Globus pallidus (tissue), 1 donor: Measurements from ENCODE around the gene TRIM8.
A peak's percentile ranks its signal among the peaks of the same experiment; 100 is the strongest.

Experiments
- DNase-seq: peaks from one replicate; pipeline ENCODE4 v3.0.0-alpha.2; 2015; ENCODE audit warnings: low spot score

TRIM8 gene

DNA sequence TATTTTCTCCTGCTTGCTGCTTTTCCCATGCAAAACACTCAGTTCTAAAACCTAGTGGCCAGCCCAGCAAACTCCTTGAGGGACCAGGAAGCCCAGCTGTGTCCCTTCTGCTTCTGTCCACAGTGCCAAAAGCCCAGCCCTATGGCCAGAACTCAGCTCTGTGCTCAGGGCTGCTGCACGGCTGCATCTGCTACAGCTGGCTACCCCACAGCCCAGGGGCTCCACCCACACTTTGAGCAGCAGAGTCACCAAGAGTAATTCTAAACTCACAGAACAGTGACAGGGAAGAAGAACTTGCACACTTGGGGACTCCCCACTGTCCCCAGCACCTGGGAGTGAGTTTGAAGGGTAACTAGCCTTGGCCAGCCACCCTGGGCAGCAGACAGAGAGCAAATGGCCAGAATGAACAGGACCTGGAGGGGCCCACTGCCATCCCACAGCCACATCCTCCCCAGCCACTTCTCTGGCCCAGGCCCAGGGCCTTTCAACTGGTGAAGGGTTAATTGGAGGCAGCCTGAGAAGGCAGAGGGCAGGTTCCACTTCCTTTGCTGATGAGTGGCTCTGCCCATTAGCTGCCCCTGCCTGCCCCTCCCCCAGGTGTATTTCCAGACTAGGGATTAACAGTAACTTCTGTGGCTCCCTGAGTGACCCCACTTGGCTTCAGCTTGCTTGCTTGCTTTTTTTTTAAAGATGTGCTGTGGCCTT, 28.1 kb upstream of the TRIM8 start:
- no peak for DNase-seq

GRCh38 chr10:102617041-102617440, 27.2 kb upstream of the TRIM8 start:
- no peak for DNase-seq

DNA sequence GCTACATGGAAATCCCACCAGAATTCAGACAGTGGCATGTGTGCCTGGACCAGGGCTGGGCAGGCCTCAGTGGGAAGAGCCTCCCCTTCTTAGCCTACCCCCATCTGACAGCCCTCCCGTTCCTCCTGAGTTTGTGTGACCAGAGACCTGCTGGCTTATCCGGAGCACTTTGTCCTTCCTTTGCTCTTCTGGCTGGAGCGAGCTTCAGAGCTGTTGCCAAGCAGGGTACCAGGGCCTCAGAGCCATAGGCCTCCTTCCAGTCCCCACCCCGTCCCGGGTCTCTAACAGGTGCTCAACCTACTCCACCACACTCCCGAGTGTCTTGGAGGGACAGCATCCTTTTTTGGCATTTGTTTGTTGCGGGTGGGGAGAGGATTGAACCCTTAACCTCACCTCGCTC, 26.5 kb upstream of the TRIM8 start:
- DNase-seq: no peak

- DNase-seq: no peak
Observed at GRCh38 chr10:102619281-102619981, 24.8 kb upstream of the TRIM8 start.

DNA sequence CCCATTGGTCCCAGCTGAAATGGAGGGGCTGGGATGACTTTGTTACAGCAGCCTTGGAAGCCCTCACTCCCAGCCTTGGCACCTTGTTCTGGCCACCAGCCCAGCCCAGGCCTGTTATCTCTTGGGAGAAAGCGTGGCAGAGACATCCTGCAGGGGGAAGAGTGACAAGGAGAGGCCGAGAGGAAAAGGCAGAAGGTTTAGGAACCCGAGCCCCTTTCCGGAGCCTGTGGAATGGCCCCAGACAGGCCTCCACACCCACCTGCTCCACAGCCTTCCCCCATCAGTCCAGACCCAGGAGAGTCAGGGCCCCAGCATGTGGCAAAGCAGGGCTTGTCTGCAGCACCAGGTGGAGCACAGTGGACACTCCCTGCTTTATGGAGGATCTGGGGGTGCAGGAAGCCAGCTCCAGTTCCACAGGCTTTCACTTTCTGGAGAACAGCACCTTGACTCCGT, 24.1 kb upstream of the TRIM8 start:
- no peak for DNase-seq

GRCh38 chr10:102620591-102621442, 23.5 kb upstream of the TRIM8 start:
- no peak for DNase-seq

GRCh38 chr10:102621443-102622325, 22.6 kb upstream of the TRIM8 start:
- peak; percentile 58 for DNase-seq

- no peak for DNase-seq
Observed at GRCh38 chr10:102624094-102624493, 20.2 kb upstream of the TRIM8 start.

DNA sequence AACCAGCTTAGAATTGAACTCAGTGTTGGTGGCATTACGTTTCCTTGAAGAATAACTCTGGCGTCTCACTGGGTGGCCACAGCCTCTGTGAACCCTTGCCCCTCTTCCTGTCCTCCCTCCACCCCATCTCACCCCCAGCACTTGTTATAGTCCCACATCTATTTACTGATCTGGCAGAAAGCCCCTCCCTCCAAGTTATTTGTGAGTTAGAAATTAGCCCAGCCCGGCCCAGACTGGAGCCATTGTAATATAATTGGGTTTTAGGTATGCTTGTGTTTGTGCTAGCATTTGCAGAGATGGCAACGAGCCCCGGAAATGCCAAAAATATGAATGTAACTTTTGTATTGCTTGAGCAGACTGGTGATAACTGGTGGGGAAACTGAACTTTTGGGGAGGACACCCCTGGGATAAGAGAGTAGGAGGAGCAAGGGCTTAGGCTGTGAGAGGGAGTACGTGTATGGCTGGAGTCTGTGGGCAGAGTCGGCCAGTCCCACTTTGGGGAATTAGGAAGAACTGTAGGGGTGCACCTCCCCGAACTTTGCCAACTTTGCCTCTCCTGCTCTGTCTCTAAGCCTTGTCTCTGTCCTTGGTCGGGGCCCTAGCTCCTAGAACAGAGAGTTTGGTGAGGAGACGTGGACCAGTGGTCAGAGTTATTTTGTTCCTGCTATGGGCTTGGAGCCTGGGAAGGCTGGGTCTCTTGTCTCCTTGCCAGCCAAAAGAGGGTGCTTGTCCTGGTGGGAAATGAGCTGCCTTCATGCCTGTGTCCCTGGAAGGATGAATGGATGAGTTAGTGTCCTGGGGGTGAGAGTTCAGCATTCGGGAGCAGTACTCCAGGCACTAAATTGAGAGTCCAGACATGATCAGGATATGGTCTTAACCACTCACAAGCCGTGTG, 19.3 kb upstream of the TRIM8 start:
- DNase-seq: no peak

- DNase-seq: no peak
Observed at GRCh38 chr10:102626026-102626685, 18.1 kb upstream of the TRIM8 start.

DNA sequence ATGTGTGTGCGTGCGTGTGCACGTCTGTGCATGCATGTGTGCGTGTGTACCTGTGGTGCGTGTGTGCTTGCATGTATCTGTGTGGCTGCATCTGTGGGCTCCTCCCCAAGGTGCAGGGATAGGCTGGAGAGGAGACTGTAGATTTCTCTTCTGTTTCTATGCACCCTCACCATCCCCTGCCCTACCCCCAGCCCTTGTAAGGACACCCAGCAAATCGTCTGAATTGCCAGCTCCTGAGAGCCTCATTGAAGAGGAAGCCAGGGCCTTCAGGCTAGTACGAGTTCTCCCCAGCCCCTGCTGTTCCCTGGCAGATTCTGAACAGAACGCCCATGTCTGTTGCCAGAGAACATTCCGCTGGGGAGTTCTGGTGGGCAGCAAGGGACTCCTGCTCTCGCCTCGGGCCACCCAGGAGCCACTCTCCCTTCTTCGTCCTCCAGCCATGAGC, 17.0 kb upstream of the TRIM8 start:
- DNase-seq: no peak

DNA sequence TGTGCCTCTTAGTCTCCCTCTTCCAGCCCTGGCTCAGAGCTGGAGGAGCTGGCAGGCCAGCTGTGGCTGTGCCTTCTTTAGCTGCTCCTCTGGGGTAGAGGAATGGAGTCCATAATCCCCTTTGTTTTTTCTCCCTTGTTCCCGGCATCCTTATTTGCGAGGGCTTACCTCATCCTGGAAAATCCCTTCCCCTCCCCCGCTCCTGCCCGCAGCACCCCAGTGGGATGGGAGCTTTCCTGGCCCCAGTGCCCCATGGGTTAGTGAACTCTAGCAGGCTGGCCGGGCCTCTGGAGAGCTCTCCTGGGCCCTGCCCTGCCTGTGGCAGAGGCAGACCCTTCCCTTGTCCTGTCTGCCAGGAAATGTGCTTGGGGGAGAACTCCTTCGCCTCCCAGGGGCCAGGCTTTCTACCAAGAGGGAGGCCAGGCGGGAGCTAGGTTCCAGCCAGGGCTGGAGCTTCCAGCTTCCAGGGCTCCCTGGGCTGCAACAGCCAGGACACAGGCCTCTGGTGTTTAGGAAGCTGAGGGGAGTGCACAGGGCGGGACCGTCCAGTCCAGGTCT, 16.5 kb upstream of the TRIM8 start:
- peak; percentile 71 for DNase-seq

GRCh38 chr10:102628451-102628911, 15.8 kb upstream of the TRIM8 start:
- peak; percentile 90 for DNase-seq

DNA sequence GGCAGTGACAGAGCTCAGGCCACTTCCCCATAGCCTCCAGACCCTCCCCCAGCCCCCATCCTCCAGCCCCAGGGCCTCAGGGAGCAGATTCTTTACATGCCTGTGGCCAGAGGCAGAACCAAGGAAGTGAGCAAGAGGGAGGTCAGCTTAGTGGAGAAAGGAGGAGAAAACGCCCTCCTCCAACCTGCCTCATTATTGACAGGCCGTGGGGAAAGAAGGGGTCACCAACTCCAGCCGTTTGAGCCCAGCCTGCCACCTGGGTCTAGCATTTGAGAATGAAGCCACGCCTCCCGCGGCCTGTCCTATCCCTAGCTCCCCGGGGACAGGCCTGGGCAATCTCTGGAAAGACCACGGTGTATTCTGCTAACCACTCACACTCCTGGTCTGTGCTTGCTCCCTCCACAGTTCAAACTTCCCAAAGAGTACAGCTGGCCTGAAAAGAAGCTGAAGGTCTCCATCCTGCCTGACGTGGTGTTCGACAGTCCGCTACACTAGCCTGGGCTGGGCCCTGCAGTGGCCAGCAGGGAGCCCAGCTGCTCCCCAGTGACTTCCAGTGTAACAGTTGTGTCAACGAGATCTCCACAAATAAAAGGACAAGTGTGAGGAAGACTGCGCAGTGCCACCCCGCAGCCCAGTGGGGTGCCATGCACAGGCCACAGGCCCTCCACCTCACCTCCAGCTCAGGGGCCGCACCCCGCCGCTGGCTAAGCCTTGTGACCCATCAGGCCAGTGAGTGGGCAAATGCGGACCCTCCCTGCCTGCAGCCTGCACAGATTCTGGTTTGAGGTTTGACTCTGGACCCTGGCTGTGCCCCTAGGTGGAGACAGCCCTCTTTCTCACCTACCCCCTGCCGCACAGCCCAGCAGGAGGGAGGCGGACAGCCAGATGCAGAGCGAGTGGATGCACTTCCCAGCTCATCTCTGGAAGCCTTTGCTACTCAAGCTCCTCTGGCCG, 14.3 kb upstream of the TRIM8 start:
- DNase-seq: no peak

- peak; percentile 51 for DNase-seq
Observed at GRCh38 chr10:102630663-102631062, 13.6 kb upstream of the TRIM8 start.

GRCh38 chr10:102631525-102632393, 12.5 kb upstream of the TRIM8 start:
- no peak for DNase-seq

DNA sequence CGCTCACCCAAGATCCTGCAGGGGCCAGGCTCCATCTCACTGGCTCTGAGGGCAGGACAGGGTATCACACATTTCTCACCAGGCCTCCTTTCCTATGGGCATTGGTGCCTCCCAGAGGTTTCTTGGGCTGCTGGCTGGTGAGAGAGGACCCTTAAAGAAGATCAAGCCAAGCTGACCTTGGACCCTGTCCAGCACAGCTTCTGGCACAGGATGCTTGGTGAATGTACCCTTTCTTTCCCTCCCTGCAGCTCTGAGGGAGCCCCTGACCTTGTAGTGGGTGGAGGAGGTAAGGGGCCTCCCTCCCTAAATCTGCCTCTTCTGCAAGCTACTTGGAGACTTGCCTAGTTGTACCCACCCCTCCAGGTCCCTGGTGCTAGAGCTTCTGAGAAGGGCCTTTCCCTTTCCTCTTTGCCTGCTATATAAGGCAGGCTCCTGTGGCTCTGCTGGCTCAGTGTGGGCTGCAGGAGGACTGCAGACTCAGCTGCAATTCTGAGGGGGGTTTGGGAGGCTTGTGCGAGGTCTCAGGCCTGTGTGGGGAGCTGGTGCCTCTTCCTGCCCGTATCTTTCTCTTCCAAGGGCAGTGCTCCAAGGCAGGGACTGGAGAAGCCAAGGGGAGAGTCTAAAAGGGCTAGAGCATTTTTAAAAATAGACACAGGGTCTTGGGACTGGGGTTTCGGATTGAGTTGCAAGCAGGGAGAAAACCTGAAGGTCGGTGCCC, 11.7 kb upstream of the TRIM8 start:
- DNase-seq: no peak
